Liver (tissue), 9 donors: Measurements from ENCODE around the gene MCCD1. TPM values are rescaled to one million over a fixed set of nuclear protein-coding genes. Genes with fewer than 3 reads are reported as not detected.
A peak's percentile ranks its signal among the peaks of the same experiment; 100 is the strongest.

Experiments used
- DNase-seq: peaks from one replicate; pipeline ENCODE4 v3.0.0-alpha.2; 2017; ENCODE audit warnings: low spot score
- H3K27ac ChIP-seq, 2 donors: one replicate each; pipeline ENCODE4 v1.7.0; 2013; ENCODE audit warnings: inconsistent platforms in 2 of 2, low read length in 2 of 2, control low read depth in 1 of 2, low read depth in 1 of 2, mild to moderate bottlenecking in 1 of 2
- H3K27me3 ChIP-seq, 4 donors: one replicate each; pipeline versions ENCODE4 v1.6.1 to v1.7.0; 2013; ENCODE audit warnings: low read length in 3 of 4, inconsistent platforms in 1 of 4, mild to moderate bottlenecking in 1 of 4, moderate library complexity in 1 of 4; ENCODE audit not compliant: control insufficient read depth in 4 of 4, insufficient read depth in 4 of 4
- H3K36me3 ChIP-seq, 4 donors: one replicate each; pipeline versions ENCODE4 v1.6.1 to v1.7.0; 2013; ENCODE audit warnings: low read length in 3 of 4, mild to moderate bottlenecking in 3 of 4, low read depth in 1 of 4, moderate library complexity in 1 of 4; ENCODE audit not compliant: control insufficient read depth in 4 of 4, insufficient read depth in 3 of 4
- H3K4me1 ChIP-seq, 4 donors: one replicate each; pipeline versions ENCODE4 v1.6.1 to v1.7.0; 2013; ENCODE audit warnings: low read length in 3 of 4, mild to moderate bottlenecking in 3 of 4, moderate library complexity in 1 of 4; ENCODE audit not compliant: control insufficient read depth in 4 of 4, insufficient read depth in 4 of 4
- H3K4me3 ChIP-seq, 3 donors: one replicate each; pipeline versions ENCODE4 v1.6.1 to v1.7.0; 2013; ENCODE audit warnings: low read length in 3 of 3, control low read depth in 1 of 3, low read depth in 1 of 3, mild to moderate bottlenecking in 1 of 3
- H3K9ac ChIP-seq, 2 donors: one replicate each; pipeline ENCODE4 v1.7.0; 2013; ENCODE audit warnings: low read length in 2 of 2, mild to moderate bottlenecking in 2 of 2, moderate library complexity in 2 of 2, control low read depth in 1 of 2, low read depth in 1 of 2
- H3K9me3 ChIP-seq, 4 donors: one replicate each; pipeline versions ENCODE4 v1.6.1 to v1.7.0; 2013; ENCODE audit warnings: low read length in 3 of 4; ENCODE audit not compliant: control insufficient read depth in 4 of 4
- ATF3 ChIP-seq: IDR thresholded peaks from 2 replicates; pipeline ENCODE4 v1.6.1; 2016; ENCODE audit warnings: antibody characterized with exemption
- EGR1 ChIP-seq, 2 donors: IDR thresholded peaks; 2 replicates each; pipeline ENCODE4 v1.6.1; 2016 to 2018; ENCODE audit warnings: antibody characterized with exemption in 2 of 2, low read depth in 2 of 2
- FOXA1 ChIP-seq: IDR thresholded peaks from 2 replicates; pipeline ENCODE4 v1.6.1; 2016; ENCODE audit warnings: antibody characterized with exemption
- FOXA2 ChIP-seq: IDR thresholded peaks from 2 replicates; pipeline ENCODE4 v1.6.1; 2016; ENCODE audit warnings: antibody characterized with exemption
- GABPA ChIP-seq, 2 donors: IDR thresholded peaks in 1 of 2; conservative IDR thresholded peaks in 1 of 2; 2 replicates each; pipeline ENCODE4 v1.6.1; 2016; ENCODE audit warnings: antibody characterized with exemption in 2 of 2, mild to moderate bottlenecking in 1 of 2, moderate library complexity in 1 of 2
- HNF4A ChIP-seq, 2 donors: conservative IDR thresholded peaks; 2 replicates each; pipeline ENCODE4 v1.6.1; 2016; ENCODE audit warnings: antibody characterized with exemption in 2 of 2, mild to moderate bottlenecking in 2 of 2
- HNF4G ChIP-seq: IDR thresholded peaks from 2 replicates; pipeline ENCODE4 v1.6.1; 2016; ENCODE audit warnings: antibody characterized with exemption
- JUND ChIP-seq, 2 donors: IDR thresholded peaks; 2 replicates each; pipeline ENCODE4 v1.6.1; 2016; ENCODE audit warnings: antibody characterized with exemption in 2 of 2
- MAX ChIP-seq: IDR thresholded peaks from 2 replicates; pipeline ENCODE4 v1.6.1; 2016; ENCODE audit warnings: antibody characterized with exemption
- NR2F2 ChIP-seq: IDR thresholded peaks from 2 replicates; pipeline ENCODE4 v1.6.1; 2016; ENCODE audit warnings: antibody characterized with exemption
- REST ChIP-seq: IDR thresholded peaks from 2 replicates; pipeline ENCODE4 v1.6.1; 2016; ENCODE audit warnings: antibody characterized with exemption, mild to moderate bottlenecking
- RXRA ChIP-seq, 2 donors: IDR thresholded peaks; 2 replicates each; pipeline ENCODE4 v1.6.1; 2017 to 2018; ENCODE audit warnings: antibody characterized with exemption in 2 of 2, mild to moderate bottlenecking in 1 of 2
- SP1 ChIP-seq: IDR thresholded peaks from 2 replicates; pipeline ENCODE4 v1.6.1; 2018; ENCODE audit warnings: antibody characterized with exemption, mild to moderate bottlenecking
- TAF1 ChIP-seq: conservative IDR thresholded peaks from 2 replicates; pipeline ENCODE4 v1.6.1; 2016; ENCODE audit warnings: antibody characterized with exemption, mild to moderate bottlenecking
- YY1 ChIP-seq: IDR thresholded peaks from 2 replicates; pipeline ENCODE4 v1.6.1; 2016; ENCODE audit warnings: antibody characterized with exemption, mild to moderate bottlenecking
- ZBTB33 ChIP-seq: IDR thresholded peaks from 2 replicates; pipeline ENCODE4 v1.6.1; 2016; ENCODE audit warnings: antibody characterized with exemption
- WGBS: extraction: QIAGEN DNeasy Blood & Tissue Kit; methylation state at CpG from one replicate; pipeline ENCODE4 v1.1.7; 2013; 5-methylcytosine and 5-hydroxymethylcytosine counted together
- polyA plus RNA-seq, 2 donors: library from polyadenylated mRNA; stranded (reverse) in 1 of 2; unstranded in 1 of 2; fragments of 200-250 nt in 1 of 2; fragments of >200 nt in 1 of 2; fragmentation: Nextera tagmentation in 1 of 2; extraction: Ambion mirVana in 1 of 2; gene quantifications; one replicate each; pipeline versions ENCODE4 v1.2.1 to v1.2.3, GENCODE V29; 2013 to 2015
- total RNA-seq, 2 donors: library from RNA; depleted of rRNA; stranded (reverse); fragments of >200 nt; gene quantifications; one replicate each; pipeline ENCODE4 v1.2.3, GENCODE V29; 2014
- donor health status: healthy.
- donor health status: healthy.
- donor health status: healthy.
- donor health status: healthy.
- donor health status: healthy.

The MCCD1 gene
- total and polyA plus RNA-seq, 4 donors, result 0.56 TPM; not detected in 3

- Histone ChIP-seq H3K4me1 (peaks cover 0 to 22% (median 7%) of the 10 kb centered on the region in 4 donors), H3K9ac (no peak overlapping the region)
Measured at GRCh38 chr6:31560697-31561058, 31.9 kb downstream of the MCCD1 start.

GRCh38 chr6:31567531-31568370 lies 39.0 kb downstream of the MCCD1 start:
- no peaks in the 10 kb centered on the region for H3K27me3 ChIP-seq
- H3K27ac ChIP-seq, result no peak overlapping the region
- no peak overlapping the region for H3K4me3 ChIP-seq
- DNase-seq, result no peak
- no peaks in the 10 kb centered on the region for H3K9me3 ChIP-seq
- H3K4me1 ChIP-seq, result no peaks in the 10 kb centered on the region
- no peak overlapping the region for H3K9ac ChIP-seq
- 51% methylated on average over 9 of the region's 9 CpGs for WGBS
- no peaks in the 10 kb centered on the region for H3K36me3 ChIP-seq
- TF ChIP-seq SP1 (no peak), GABPA (IDR thresholded peaks at IDR 0.05 in 1 of 2, conservative IDR thresholded peaks at IDR 0.05 in 1 of 2) (no peak), HNF4G (no peak), RXRA (IDR thresholded peaks at IDR 0.05) (no peak), HNF4A (conservative IDR thresholded peaks at IDR 0.05) (no peak), EGR1 (IDR thresholded peaks at IDR 0.05; ENCODE audit: low read depth in 2 of 2) (no peak), ATF3 (no peak), MAX (no peak), FOXA2 (no peak), YY1 (no peak), TAF1 (no peak), NR2F2 (no peak), JUND (IDR thresholded peaks at IDR 0.05) (no peak), FOXA1 (no peak), ZBTB33 (no peak)

More at GRCh38 chr6:31560697-31561058, 31.9 kb downstream of the MCCD1 start:
- no peak overlapping the region for H3K4me3 ChIP-seq
- no peaks in the 10 kb centered on the region for H3K27me3 ChIP-seq
- H3K36me3 ChIP-seq, result peaks cover 6 to 14% (median 6%) of the 10 kb centered on the region in 4 donors
- no peaks in the 10 kb centered on the region for H3K9me3 ChIP-seq
- no peak for DNase-seq
- H3K27ac ChIP-seq, result peak overlapping the region; percentile 2 to 84
- no peak for TF ChIP-seq GABPA (IDR thresholded peaks at IDR 0.05 in 1 of 2, conservative IDR thresholded peaks at IDR 0.05 in 1 of 2)
- no peak for TF ChIP-seq ATF3
- no peak for TF ChIP-seq FOXA2
- no peak for TF ChIP-seq FOXA1
- TF ChIP-seq RXRA (IDR thresholded peaks at IDR 0.05), result no peak
- no peak for TF ChIP-seq TAF1
- no peak for TF ChIP-seq NR2F2
- TF ChIP-seq REST, result peak; percentile 2
